Tibial artery (tissue), 4 donors: Measurements from ENCODE around the gene CELSR3.

ENCODE experiments used
- DNase-seq, 2 donors: peaks; one replicate each; pipeline ENCODE4 v3.0.0-alpha.2; 2019
- H3K27ac ChIP-seq, 2 donors: fragments of 200-600 bp; sonication (generic) in 1 of 2; 1 replicate in 1 of 2; 2 replicates in 1 of 2; pipeline ENCODE4 v1.5.1; 2018 to 2019; ENCODE audit warnings: mild to moderate bottlenecking in 1 of 2
- H3K27me3 ChIP-seq, 2 donors: fragments of 200-600 bp; sonication (generic) in 1 of 2; one replicate each; pipeline versions ENCODE4 v1.5.1 to v1.6.0; 2016 to 2019
- H3K36me3 ChIP-seq, 3 donors: fragments of 200-600 bp; sonication (generic) in 2 of 3; one replicate each; pipeline ENCODE4 v1.5.1; 2016 to 2019; ENCODE audit warnings: mild to moderate bottlenecking in 2 of 3
- H3K4me1 ChIP-seq, 4 donors: fragments of 200-600 bp; sonication (generic) in 2 of 4; 1 replicate in 3 of 4; 2 replicates in 1 of 4; pipeline ENCODE4 v1.5.1; 2016 to 2019
- H3K4me3 ChIP-seq, 2 donors: fragments of 200-600 bp; sonication (generic) in 1 of 2; 1 replicate in 1 of 2; 2 replicates in 1 of 2; pipeline ENCODE4 v1.5.1; 2018 to 2019; ENCODE audit warnings: mild to moderate bottlenecking in 2 of 2
- H3K9me3 ChIP-seq, 3 donors: fragments of 200-600 bp; sonication (generic) in 1 of 3; one replicate each; pipeline ENCODE4 v1.5.1; 2016 to 2019
- CTCF ChIP-seq, 2 experiments: fragments of 200-600 bp in 1 of 2; fragments of 450-650 bp in 1 of 2; IDR thresholded peaks; one replicate each; pipeline ENCODE4 v1.5.1; 2017 to 2019; ENCODE audit warnings: antibody characterized with exemption in 2 of 2, mild to moderate bottlenecking in 1 of 2, moderate library complexity in 1 of 2
- intact Hi-C: fragments of 100-400 bp; cut with DNase I; formaldehyde crosslinking; loops from one replicate; pipeline ENCODE4 v1.15.0; 2023; ENCODE audit warnings: low total_unique reads

CELSR3 gene

GRCh38 chr3:48687220-48687678, 24.6 kb upstream of the CELSR3 start:
- intact Hi-C loops, result loop anchor here (10.0 kb wide), 1 partner anchor 222 kb away; a partner anchor contains a TSS
- peaks cover 42 to 56% (median 50%) of the 10 kb centered on the region in 3 donors for H3K36me3 ChIP-seq
- H3K27me3 ChIP-seq, result no peaks in the 10 kb centered on the region
- H3K4me1 ChIP-seq, result peaks cover 0 to 38% (median 32%) of the 10 kb centered on the region in 4 donors
- H3K4me3 ChIP-seq, result no peak overlapping the region
- H3K27ac ChIP-seq, result peak overlapping the region; percentile 74 to 89
- no peak for TF ChIP-seq CTCF (IDR thresholded peaks at IDR 0.05)
- H3K9me3 ChIP-seq, result no peaks in the 10 kb centered on the region
- no peak for DNase-seq

- intact Hi-C loops, result loop anchor here (10.0 kb wide), 1 partner anchor 222 kb away; a partner anchor contains a TSS
- Histone ChIP-seq H3K9me3 (no peaks in the 10 kb centered on the region), H3K27ac (peak overlapping the region; percentile 74 to 89), H3K36me3 (peaks cover 42 to 56% (median 50%) of the 10 kb centered on the region in 3 donors), H3K4me3 (peak overlapping the region; percentile 67 to 90), H3K27me3 (no peaks in the 10 kb centered on the region), H3K4me1 (peaks cover 0 to 37% (median 32%) of the 10 kb centered on the region in 4 donors)
- no peak for DNase-seq
- no peak for TF ChIP-seq CTCF (IDR thresholded peaks at IDR 0.05)
Observed at GRCh38 chr3:48686538-48687219, 24.0 kb upstream of the CELSR3 start.

GRCh38 chr3:48685603-48686511, 23.2 kb upstream of the CELSR3 start, which contains the start of gene NCKIPSD:
Gene NCKIPSD, minus strand, starts transcription at chr3:48685915. Its CDS starts 108 bp downstream, at chr3:48685807.
- Histone ChIP-seq H3K4me1 (peaks cover 0 to 37% (median 32%) of the 10 kb centered on the region in 4 donors), H3K4me3 (peak within 1 kb of the TSS; percentile 67 to 90), H3K9me3 (no peaks in the 10 kb centered on the region), H3K36me3 (peaks cover 43 to 56% (median 50%) of the 10 kb centered on the region in 3 donors), H3K27me3 (no peaks in the 10 kb centered on the region), H3K27ac (peak within 1 kb of the TSS; percentile 74 to 89)
- TF ChIP-seq CTCF (IDR thresholded peaks at IDR 0.05), result peak; percentile 82 to 93
- intact Hi-C loops, result loop anchor here (10.0 kb wide), 1 partner anchor 221 kb away; a partner anchor contains a TSS
- DNase-seq, result peak; percentile 86 to 92

- H3K9me3 ChIP-seq, result no peaks in the 10 kb centered on the region
- H3K27me3 ChIP-seq, result no peaks in the 10 kb centered on the region
- DNase-seq, result no peak
- H3K4me1 ChIP-seq, result peaks cover 0 to 37% (median 32%) of the 10 kb centered on the region in 4 donors
- H3K27ac ChIP-seq, result peak overlapping the region; percentile 74 to 89
- peaks cover 38 to 56% (median 52%) of the 10 kb centered on the region in 3 donors for H3K36me3 ChIP-seq
- intact Hi-C loops, result loop anchor here (10.0 kb wide), 1 partner anchor 220 kb away; a partner anchor contains a TSS
- peak overlapping the region; percentile 67 to 90 for H3K4me3 ChIP-seq
- no peak for TF ChIP-seq CTCF (IDR thresholded peaks at IDR 0.05)
Observed at GRCh38 chr3:48685293-48685602, 22.6 kb upstream of the CELSR3 start.

- H3K36me3 ChIP-seq, result peaks cover 41 to 56% (median 52%) of the 10 kb centered on the region in 3 donors
- intact Hi-C loops, result loop anchor here (10.0 kb wide), 1 partner anchor 220 kb away; a partner anchor contains a TSS
- H3K27me3 ChIP-seq, result no peaks in the 10 kb centered on the region
- H3K27ac ChIP-seq, result peak overlapping the region; percentile 74 to 89
- H3K9me3 ChIP-seq, result no peaks in the 10 kb centered on the region
- peak in 1 of 2 donors; percentile 76 for DNase-seq
- peaks cover 0 to 37% (median 32%) of the 10 kb centered on the region in 4 donors for H3K4me1 ChIP-seq
- H3K4me3 ChIP-seq, result peak overlapping the region; percentile 67 to 90
- no peak for TF ChIP-seq CTCF (IDR thresholded peaks at IDR 0.05)
Observed at GRCh38 chr3:48684480-48685143, 21.9 kb upstream of the CELSR3 start.
